A673 (cell line): ENCODE data around the gene CPA4.

Experiments used
- EZH2 ChIP-seq: fragments of 200-600 bp; sonication (generic); IDR thresholded peaks from 2 replicates; pipeline ENCODE4 v1.6.1; 2017; ENCODE audit warnings: borderline replicate concordance, low read depth, mild to moderate bottlenecking, mixed read lengths, antibody characterized with exemption, low read length; ENCODE audit not compliant: poor library complexity, severe bottlenecking
- TF ChIP-seq, protein P1 (sequence below): fragments of 300-800, 200-600 bp; sonication (generic); conservative IDR thresholded peaks from 2 replicates; pipeline ENCODE4 v1.5.1; 2017; ENCODE audit warnings: low read depth, mild to moderate bottlenecking, antibody characterized with exemption, low read length, moderate library complexity, mixed read lengths

- TF ChIP-seq, protein P1, sequence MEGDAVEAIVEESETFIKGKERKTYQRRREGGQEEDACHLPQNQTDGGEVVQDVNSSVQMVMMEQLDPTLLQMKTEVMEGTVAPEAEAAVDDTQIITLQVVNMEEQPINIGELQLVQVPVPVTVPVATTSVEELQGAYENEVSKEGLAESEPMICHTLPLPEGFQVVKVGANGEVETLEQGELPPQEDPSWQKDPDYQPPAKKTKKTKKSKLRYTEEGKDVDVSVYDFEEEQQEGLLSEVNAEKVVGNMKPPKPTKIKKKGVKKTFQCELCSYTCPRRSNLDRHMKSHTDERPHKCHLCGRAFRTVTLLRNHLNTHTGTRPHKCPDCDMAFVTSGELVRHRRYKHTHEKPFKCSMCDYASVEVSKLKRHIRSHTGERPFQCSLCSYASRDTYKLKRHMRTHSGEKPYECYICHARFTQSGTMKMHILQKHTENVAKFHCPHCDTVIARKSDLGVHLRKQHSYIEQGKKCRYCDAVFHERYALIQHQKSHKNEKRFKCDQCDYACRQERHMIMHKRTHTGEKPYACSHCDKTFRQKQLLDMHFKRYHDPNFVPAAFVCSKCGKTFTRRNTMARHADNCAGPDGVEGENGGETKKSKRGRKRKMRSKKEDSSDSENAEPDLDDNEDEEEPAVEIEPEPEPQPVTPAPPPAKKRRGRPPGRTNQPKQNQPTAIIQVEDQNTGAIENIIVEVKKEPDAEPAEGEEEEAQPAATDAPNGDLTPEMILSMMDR, result no peak
- no peak for TF ChIP-seq EZH2
Measured at GRCh38 chr7:130363026-130363847, 70.3 kb downstream of the CPA4 start.
